GM12875 (cell line): ENCODE measurements around the gene SLC16A6.

ENCODE experiments used
- H3K4me3 ChIP-seq: one replicate; pipeline ENCODE4 v1.5.1; 2011; ENCODE audit warnings: low read depth, low read length, control low read depth
- CTCF ChIP-seq: IDR thresholded peaks from 2 replicates; pipeline ENCODE4 v1.5.1; 2011; ENCODE audit warnings: low read depth, mild to moderate bottlenecking, control low read depth, inconsistent platforms, low read length, moderate library complexity, borderline replicate concordance; ENCODE audit not compliant: insufficient read depth

Gene SLC16A6

GRCh38 chr17:68325961-68326360 is 35.0 kb upstream of the SLC16A6 start:
- H3K4me3 ChIP-seq: no peak overlapping the region
- no peak for TF ChIP-seq CTCF

GRCh38 chr17:68324654-68325336 is 33.9 kb upstream of the SLC16A6 start:
- no peak overlapping the region for H3K4me3 ChIP-seq
- TF ChIP-seq CTCF: no peak

GRCh38 chr17:68324114-68324513 is 33.2 kb upstream of the SLC16A6 start:
- H3K4me3 ChIP-seq: no peak overlapping the region
- TF ChIP-seq CTCF: no peak

DNA sequence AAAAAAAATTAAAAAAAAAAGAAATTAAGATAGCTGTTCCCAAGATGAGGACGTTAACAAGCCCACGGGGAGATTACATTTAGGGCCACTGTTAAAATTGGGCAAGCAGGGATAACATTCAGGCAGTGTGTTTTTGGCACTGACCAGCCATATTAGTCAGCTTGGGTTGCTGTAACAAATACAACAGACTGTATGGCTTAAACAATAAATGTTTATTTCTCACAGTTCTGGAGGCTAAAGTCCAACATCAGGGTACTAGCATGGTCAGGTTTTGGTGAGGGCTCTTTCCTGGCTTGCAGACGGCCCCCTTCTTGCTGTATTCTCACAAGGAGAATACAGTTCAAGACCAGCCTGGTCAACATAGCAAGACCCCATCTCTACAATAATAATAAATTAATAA is 31.7 kb upstream of the SLC16A6 start:
- no peak for TF ChIP-seq CTCF
- no peak overlapping the region for H3K4me3 ChIP-seq

GRCh38 chr17:68321556-68321954 is 30.6 kb upstream of the SLC16A6 start:
- no peak for TF ChIP-seq CTCF
- no peak overlapping the region for H3K4me3 ChIP-seq

GRCh38 chr17:68320943-68321555 is 30.1 kb upstream of the SLC16A6 start:
- TF ChIP-seq CTCF: no peak
- H3K4me3 ChIP-seq: no peak overlapping the region

- H3K4me3 ChIP-seq: no peak overlapping the region
- no peak for TF ChIP-seq CTCF
Observed at GRCh38 chr17:68320311-68320865, 29.5 kb upstream of the SLC16A6 start.
